ENCODE measurements around the gene MAFF. TPM values are rescaled to one million over a fixed set of nuclear protein-coding genes. Genes with fewer than 3 reads are reported as not detected.

The MAFF gene
- total RNA-seq, 4 donors from 2014 or later: 5.1 to 14.2 (median 12.0) TPM

DNA sequence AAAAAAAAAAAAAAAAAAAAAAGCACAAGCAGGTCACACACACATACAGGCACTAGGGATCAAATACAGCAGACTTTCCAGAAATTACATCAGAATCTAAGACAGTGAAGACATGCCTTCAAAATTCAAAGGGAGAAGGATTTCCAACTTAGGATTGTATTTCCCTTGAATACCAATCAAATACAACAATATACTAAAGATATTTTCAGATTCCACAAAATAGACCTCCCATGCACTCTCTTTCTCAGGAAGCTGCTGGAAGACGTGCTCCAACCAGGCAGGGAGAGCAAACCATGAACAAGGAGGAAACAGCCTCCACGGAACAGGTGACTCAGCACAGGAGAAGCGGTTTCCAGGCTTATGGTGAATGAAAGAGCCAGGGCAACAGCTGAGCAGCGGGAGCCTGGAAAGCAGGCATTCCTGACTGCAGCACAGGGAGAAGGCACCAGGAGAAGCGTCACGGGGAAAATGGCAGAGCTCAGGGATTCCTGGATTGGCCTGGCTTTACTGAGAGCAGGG is 39.0 kb downstream of the MAFF start:
- Histone ChIP-seq H3K4me3 (no peak overlapping the region), H3K36me3 (peaks cover 0 to 21% (median 0%) of the 10 kb centered on the region in 3 donors), H3K9me3 (no peaks in the 10 kb centered on the region), H3K4me1 (peaks cover 0 to 39% (median 0%) of the 10 kb centered on the region in 4 donors), H3K27ac (peak overlapping the region in 1 of 4 donors; percentile 19), H3K27me3 (no peaks in the 10 kb centered on the region)
- TF ChIP-seq, protein P1, sequence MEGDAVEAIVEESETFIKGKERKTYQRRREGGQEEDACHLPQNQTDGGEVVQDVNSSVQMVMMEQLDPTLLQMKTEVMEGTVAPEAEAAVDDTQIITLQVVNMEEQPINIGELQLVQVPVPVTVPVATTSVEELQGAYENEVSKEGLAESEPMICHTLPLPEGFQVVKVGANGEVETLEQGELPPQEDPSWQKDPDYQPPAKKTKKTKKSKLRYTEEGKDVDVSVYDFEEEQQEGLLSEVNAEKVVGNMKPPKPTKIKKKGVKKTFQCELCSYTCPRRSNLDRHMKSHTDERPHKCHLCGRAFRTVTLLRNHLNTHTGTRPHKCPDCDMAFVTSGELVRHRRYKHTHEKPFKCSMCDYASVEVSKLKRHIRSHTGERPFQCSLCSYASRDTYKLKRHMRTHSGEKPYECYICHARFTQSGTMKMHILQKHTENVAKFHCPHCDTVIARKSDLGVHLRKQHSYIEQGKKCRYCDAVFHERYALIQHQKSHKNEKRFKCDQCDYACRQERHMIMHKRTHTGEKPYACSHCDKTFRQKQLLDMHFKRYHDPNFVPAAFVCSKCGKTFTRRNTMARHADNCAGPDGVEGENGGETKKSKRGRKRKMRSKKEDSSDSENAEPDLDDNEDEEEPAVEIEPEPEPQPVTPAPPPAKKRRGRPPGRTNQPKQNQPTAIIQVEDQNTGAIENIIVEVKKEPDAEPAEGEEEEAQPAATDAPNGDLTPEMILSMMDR (IDR thresholded peaks at IDR 0.05): no peak
- no peak for TF ChIP-seq POLR2A (IDR thresholded peaks at IDR 0.05)
- peak in 2 of 3 donors; percentile 57 to 59 for DNase-seq

DNA sequence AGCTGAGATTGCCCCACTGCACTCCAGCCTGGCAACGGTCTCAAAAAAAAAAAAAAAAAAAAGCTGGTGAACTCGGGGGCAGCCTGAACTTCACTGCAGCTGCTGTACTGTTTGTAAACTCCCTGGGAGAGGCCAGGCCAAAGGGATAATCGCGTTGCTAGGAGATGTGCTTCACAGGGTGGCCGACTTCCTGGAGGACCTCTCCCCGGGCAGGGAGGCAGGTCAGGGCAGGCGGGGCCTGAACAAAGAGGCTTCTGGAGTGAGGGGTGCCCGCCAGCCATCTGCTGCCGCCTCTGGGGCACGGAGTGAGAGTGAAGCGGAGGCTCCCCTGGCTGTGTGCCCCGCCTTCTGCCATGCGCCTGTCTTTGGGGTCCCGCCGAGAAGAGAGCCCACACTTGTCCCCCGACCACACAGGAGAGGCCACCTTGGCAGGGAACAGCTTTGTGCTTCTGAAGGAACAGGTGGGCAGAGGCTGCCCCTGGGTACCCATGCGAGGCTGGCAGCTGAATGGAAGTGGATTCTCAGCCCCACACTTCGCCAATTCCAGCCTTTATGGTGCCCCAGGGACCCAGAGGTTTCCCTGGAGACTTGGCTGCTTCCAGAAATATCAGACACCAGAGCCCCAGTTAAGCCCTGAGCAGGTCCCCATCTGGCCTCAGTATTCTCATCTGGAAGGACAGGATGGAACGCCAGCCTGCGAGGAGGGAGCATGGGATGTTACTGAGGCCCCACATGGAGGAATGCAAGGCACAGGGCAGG is 41.4 kb downstream of the MAFF start:
- H3K36me3 ChIP-seq: peaks cover 0 to 40% (median 0%) of the 10 kb centered on the region in 3 donors
- H3K27me3 ChIP-seq: no peaks in the 10 kb centered on the region
- H3K4me1 ChIP-seq: peaks cover 0 to 37% (median 0%) of the 10 kb centered on the region in 4 donors
- no peaks in the 10 kb centered on the region for H3K9me3 ChIP-seq
- DNase-seq: peak in 2 of 3 donors; percentile 79 to 81
- H3K4me3 ChIP-seq: no peak overlapping the region
- TF ChIP-seq, protein P1 (IDR thresholded peaks at IDR 0.05): no peak
- TF ChIP-seq POLR2A (IDR thresholded peaks at IDR 0.05): no peak
- H3K27ac ChIP-seq: peak overlapping the region; percentile 46 to 82 (median 58)

DNA sequence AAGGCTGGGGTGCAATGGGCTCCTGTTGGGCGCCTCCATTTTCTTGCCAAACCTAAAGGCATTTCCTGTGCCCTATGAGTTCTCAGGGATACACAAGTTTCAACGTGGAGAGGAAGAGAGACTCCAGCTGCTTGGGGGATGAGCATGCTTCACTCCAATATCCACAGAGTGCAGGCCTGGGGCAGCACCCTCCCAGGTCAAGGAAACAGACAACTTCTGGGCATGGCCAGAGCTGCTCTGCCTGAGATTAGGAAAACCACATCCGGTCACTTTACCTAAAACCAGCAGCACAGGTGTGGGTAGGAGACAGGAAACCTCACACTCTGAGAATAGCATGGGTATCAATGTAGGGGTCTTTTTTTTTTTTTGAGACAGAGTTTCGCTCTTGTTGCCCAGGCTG is 42.3 kb downstream of the MAFF start:
- H3K4me3 ChIP-seq: no peak overlapping the region
- TF ChIP-seq, protein P1 (IDR thresholded peaks at IDR 0.05): no peak
- TF ChIP-seq POLR2A (IDR thresholded peaks at IDR 0.05): no peak
- peaks cover 0 to 28% (median 0%) of the 10 kb centered on the region in 4 donors for H3K4me1 ChIP-seq
- peak overlapping the region in 3 of 4 donors; percentile 55 to 82 (median 61) for H3K27ac ChIP-seq
- peak in 1 of 3 donors; percentile 30 for DNase-seq
- H3K36me3 ChIP-seq: peaks cover 0 to 40% (median 0%) of the 10 kb centered on the region in 3 donors
- no peaks in the 10 kb centered on the region for H3K9me3 ChIP-seq
- H3K27me3 ChIP-seq: no peaks in the 10 kb centered on the region

DNA sequence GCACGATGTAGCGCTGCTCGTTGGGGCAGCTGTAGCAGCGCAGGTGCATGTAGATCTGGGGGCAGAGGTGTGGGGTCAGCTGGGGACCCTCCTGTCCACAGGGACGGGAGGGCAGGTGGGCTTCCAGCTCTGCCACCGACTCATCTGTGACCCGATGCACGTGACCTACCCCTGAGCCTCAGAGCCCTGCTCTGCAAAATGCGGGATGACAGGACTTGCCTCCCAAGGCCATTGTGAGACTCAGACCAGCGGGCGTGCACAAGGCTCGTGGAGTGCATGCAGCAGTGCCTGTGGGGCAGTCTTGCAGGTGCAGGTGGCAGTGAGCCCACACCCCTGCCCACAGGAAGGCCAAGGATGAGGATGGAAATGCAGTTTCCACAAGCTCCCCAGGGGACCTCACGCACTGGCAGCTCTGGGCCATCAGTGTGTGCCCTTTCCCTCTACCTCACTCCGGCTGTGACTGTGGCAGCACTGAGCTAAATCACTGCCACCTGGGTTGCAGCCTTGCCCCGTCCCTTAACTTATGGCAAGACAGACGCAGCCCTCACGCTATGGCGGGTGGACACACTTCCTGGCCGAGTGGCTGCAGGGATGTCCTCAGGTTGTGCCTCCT is 44.4 kb downstream of the MAFF start:
- no peak for DNase-seq
- Histone ChIP-seq H3K27ac (peak overlapping the region in 3 of 4 donors; percentile 3 to 64 (median 62)), H3K36me3 (peaks cover 0 to 40% (median 0%) of the 10 kb centered on the region in 3 donors), H3K27me3 (no peaks in the 10 kb centered on the region), H3K4me1 (peaks cover 0 to 20% (median 0%) of the 10 kb centered on the region in 4 donors), H3K9me3 (no peaks in the 10 kb centered on the region), H3K4me3 (no peak overlapping the region)
- TF ChIP-seq POLR2A (IDR thresholded peaks at IDR 0.05): no peak
- TF ChIP-seq, protein P1 (IDR thresholded peaks at IDR 0.05): no peak

DNA sequence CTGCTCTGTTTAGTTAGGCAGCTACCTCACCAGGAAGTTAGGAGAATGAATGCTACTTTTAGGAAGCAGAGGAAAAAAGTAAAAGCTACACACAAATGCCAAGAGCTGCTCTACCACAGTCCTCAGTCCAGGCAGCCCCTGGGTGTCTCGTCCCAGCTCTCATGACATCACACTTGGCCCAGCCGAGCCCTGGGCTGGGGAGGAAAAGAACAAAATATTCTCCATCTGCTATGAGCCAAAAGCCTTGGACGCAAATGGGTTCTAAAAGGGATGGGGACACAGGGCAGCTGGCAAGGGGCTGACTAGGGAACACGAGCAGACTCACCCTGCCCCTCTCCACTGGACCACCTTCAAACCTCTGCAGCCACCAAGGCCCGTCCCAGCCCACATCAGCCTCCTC is 44.9 kb downstream of the MAFF start:
- no peaks in the 10 kb centered on the region for H3K9me3 ChIP-seq
- no peak overlapping the region for H3K4me3 ChIP-seq
- no peak for TF ChIP-seq POLR2A (IDR thresholded peaks at IDR 0.05)
- TF ChIP-seq, protein P1 (IDR thresholded peaks at IDR 0.05): no peak
- H3K27ac ChIP-seq: peak overlapping the region in 3 of 4 donors; percentile 3 to 64 (median 62)
- no peak for DNase-seq
- H3K4me1 ChIP-seq: peaks cover 0 to 23% (median 0%) of the 10 kb centered on the region in 4 donors
- no peaks in the 10 kb centered on the region for H3K27me3 ChIP-seq
- H3K36me3 ChIP-seq: peaks cover 0 to 40% (median 0%) of the 10 kb centered on the region in 3 donors

Data from Peyer's patch (tissue), 4 donors.